ENCODE measurements around the gene EPHA10. TPM values are rescaled to one million over a fixed set of nuclear protein-coding genes. Genes with fewer than 3 reads are reported as not detected.

EPHA10 gene
- total RNA-seq, 1 experiment from 2014 or later, result 7.6 TPM

- Histone ChIP-seq H3K27ac (no peak overlapping the region), H3K27me3 (ENCODE audit: insufficient read depth, low read depth) (peaks cover 91% of the 10 kb centered on the region), H3F3A (ENCODE audit: insufficient read depth, low read depth) (no peaks in the 10 kb centered on the region), H2AFZ (no peak overlapping the region), H3K36me3 (ENCODE audit: low read depth) (no peaks in the 10 kb centered on the region), H3K79me2 (ENCODE audit: low read depth) (no peaks in the 10 kb centered on the region), H3K4me1 (replicated peaks; ENCODE audit: insufficient read depth) (no peaks in the 10 kb centered on the region), H3K4me2 (peak overlapping the region; percentile 27; the same call in 1 of the 2 replicates), H3K4me3 (no peak overlapping the region), H3K9me2 (ENCODE audit: insufficient read depth) (no peaks in the 10 kb centered on the region), H3K9me3 (ENCODE audit: insufficient read depth, low read depth) (no peaks in the 10 kb centered on the region), H4K20me1 (ENCODE audit: insufficient read depth) (no peaks in the 10 kb centered on the region)
- no TSS peak for BruUV-seq (replicated peaks)
- ChIA-PET CTCF (interaction anchor here (0.6 kb wide), 1 partner anchor 990 kb away, joined by 5 read pairs; no protein-coding TSS in a partner anchor), POLR2A (ENCODE audit: unreplicated experiment) (no interaction called here)
- TF ChIP-seq EZH2 (IDR thresholded peaks at IDR 0.05; ENCODE audit: low read depth), result no peak
- TF ChIP-seq, protein P1, sequence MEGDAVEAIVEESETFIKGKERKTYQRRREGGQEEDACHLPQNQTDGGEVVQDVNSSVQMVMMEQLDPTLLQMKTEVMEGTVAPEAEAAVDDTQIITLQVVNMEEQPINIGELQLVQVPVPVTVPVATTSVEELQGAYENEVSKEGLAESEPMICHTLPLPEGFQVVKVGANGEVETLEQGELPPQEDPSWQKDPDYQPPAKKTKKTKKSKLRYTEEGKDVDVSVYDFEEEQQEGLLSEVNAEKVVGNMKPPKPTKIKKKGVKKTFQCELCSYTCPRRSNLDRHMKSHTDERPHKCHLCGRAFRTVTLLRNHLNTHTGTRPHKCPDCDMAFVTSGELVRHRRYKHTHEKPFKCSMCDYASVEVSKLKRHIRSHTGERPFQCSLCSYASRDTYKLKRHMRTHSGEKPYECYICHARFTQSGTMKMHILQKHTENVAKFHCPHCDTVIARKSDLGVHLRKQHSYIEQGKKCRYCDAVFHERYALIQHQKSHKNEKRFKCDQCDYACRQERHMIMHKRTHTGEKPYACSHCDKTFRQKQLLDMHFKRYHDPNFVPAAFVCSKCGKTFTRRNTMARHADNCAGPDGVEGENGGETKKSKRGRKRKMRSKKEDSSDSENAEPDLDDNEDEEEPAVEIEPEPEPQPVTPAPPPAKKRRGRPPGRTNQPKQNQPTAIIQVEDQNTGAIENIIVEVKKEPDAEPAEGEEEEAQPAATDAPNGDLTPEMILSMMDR (conservative IDR thresholded peaks at IDR 0.05), result no peak
- intact Hi-C loops (cut with micrococcal nuclease; ENCODE audit: unreplicated experiment), result no loop called here
- no peak for DNase-seq
Observed at GRCh38 chr1:37765916-37766664, 1.2 kb upstream of the EPHA10 start.

- ChIA-PET CTCF (no interaction called here), POLR2A (ENCODE audit: unreplicated experiment) (no interaction called here)
- Histone ChIP-seq H3K9me3 (ENCODE audit: insufficient read depth, low read depth) (no peaks in the 10 kb centered on the region), H4K20me1 (ENCODE audit: insufficient read depth) (no peaks in the 10 kb centered on the region), H3K27me3 (ENCODE audit: insufficient read depth, low read depth) (peaks cover 90% of the 10 kb centered on the region), H2AFZ (no peak overlapping the region), H3K36me3 (ENCODE audit: low read depth) (no peaks in the 10 kb centered on the region), H3K4me3 (no peak overlapping the region), H3F3A (ENCODE audit: insufficient read depth, low read depth) (no peaks in the 10 kb centered on the region), H3K79me2 (ENCODE audit: low read depth) (no peaks in the 10 kb centered on the region), H3K27ac (no peak overlapping the region), H3K9me2 (ENCODE audit: insufficient read depth) (no peaks in the 10 kb centered on the region), H3K4me1 (replicated peaks; ENCODE audit: insufficient read depth) (no peaks in the 10 kb centered on the region), H3K4me2 (no peak overlapping the region)
- peak in 1 of 2 experiments; percentile 30 for DNase-seq
- BruUV-seq (replicated peaks), result no TSS peak
- TF ChIP-seq, protein P1 (conservative IDR thresholded peaks at IDR 0.05), result no peak
- TF ChIP-seq EZH2 (IDR thresholded peaks at IDR 0.05; ENCODE audit: low read depth), result no peak
- intact Hi-C loops (cut with micrococcal nuclease; ENCODE audit: unreplicated experiment), result no loop called here
Observed at GRCh38 chr1:37764414-37764825, 500 bp downstream of the EPHA10 start.

- no peak overlapping the region for H3K4me3 ChIP-seq
- BruUV-seq (replicated peaks), result no TSS peak
- no peak overlapping the region for H2AFZ ChIP-seq
- H4K20me1 ChIP-seq (ENCODE audit: insufficient read depth), result no peaks in the 10 kb centered on the region
- no peaks in the 10 kb centered on the region for H3K79me2 ChIP-seq (ENCODE audit: low read depth)
- H3F3A ChIP-seq (ENCODE audit: insufficient read depth, low read depth), result no peaks in the 10 kb centered on the region
- H3K27me3 ChIP-seq (ENCODE audit: insufficient read depth, low read depth), result peaks cover 90% of the 10 kb centered on the region
- DNase-seq, result no peak
- CTCF ChIA-PET, result no interaction called here
- no peak overlapping the region for H3K27ac ChIP-seq
- TF ChIP-seq, protein P1 (conservative IDR thresholded peaks at IDR 0.05), result no peak
- TF ChIP-seq EZH2 (IDR thresholded peaks at IDR 0.05; ENCODE audit: low read depth), result no peak
- intact Hi-C loops (cut with micrococcal nuclease; ENCODE audit: unreplicated experiment), result no loop called here
- POLR2A ChIA-PET (ENCODE audit: unreplicated experiment), result interaction anchor here (0.6 kb wide), 1 partner anchor 1196 kb away, joined by 3 read pairs; no protein-coding TSS in a partner anchor
- no peaks in the 10 kb centered on the region for H3K4me1 ChIP-seq (replicated peaks; ENCODE audit: insufficient read depth)
- H3K9me3 ChIP-seq (ENCODE audit: insufficient read depth, low read depth), result no peaks in the 10 kb centered on the region
- H3K4me2 ChIP-seq, result no peak overlapping the region
- H3K9me2 ChIP-seq (ENCODE audit: insufficient read depth), result no peaks in the 10 kb centered on the region
- H3K36me3 ChIP-seq (ENCODE audit: low read depth), result no peaks in the 10 kb centered on the region
Observed at GRCh38 chr1:37763791-37764413, 1.0 kb downstream of the EPHA10 start.
